SH-SY5Y (cell line): ENCODE measurements around the gene UPB1.

Source experiments
- GATA2 ChIP-seq: IDR thresholded peaks from 2 replicates; pipeline ENCODE4 v1.6.1; 2011; ENCODE audit warnings: mild to moderate bottlenecking, low read depth, low read length
- GATA3 ChIP-seq: IDR thresholded peaks from 2 replicates; pipeline ENCODE4 v1.6.1; 2011; ENCODE audit warnings: low read depth, mild to moderate bottlenecking, low read length, moderate library complexity

- TF ChIP-seq GATA2 (no peak), GATA3 (no peak)
These were observed 35.2 kb upstream of the UPB1 start for GRCh38 chr22:24459911-24460310.
